HG02870 (cell line): ENCODE results near the gene ZNF384.
A peak's percentile ranks its signal among the peaks of the same experiment; 100 is the strongest.
"Not testable (repeated sequence)": the region's sequence is repeated elsewhere in the genome, so short reads cannot be mapped to it uniquely, and the experiment has no call there.

ENCODE experiments used
- ATAC-seq: cut with Tn5 transposase; IDR thresholded peaks from one replicate; pipeline ENCODE4 v1.9.1; 2021; ENCODE audit warnings: mild to moderate bottlenecking, moderate library complexity; ENCODE audit not compliant: unreplicated experiment

The ZNF384 gene

DNA sequence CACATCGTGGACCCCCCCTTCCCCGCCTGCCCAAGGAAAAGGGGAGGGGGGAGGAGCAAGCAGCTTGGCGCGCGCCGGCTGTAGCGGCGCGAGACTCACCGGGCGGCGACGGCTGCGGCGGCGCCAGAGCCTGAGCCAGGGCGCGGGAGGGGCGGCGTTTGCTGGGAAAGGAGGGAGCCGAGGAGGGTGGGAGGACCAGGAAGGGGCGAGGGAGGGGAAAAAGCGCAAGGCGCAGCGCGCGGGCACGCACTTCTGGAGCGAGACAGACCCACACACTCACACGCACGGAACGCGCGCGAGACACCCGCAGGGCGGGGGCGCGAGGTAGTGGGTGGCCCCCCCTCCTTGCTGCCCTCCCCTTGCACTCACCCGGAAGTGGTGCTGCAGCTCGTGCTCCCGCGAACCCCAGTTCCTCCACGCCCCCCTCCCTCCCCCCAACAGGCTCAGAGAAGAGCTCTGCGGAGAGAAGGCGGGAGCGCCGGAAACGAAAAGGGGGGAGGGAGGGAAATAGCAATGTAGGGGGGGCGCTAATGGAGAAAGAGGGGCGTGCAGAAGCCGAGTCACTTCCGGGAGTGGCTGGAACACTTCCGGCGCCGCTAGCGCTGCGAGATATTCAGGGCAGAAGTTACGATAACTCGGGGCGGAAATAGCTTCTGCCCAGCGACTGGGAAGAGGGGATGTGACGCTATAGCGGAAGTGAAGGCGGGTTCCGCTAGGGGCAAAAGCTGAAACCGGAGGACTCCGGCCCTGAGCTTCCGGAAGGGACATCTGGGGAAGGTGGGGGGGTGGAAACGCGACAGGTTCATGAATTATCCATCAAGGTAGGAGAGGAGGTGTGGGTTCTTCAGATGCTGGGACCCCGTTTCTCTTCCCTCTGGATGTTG, at the start of gene ZNF384:
Gene ZNF384, minus strand, starts transcription at position 377 of the 884 bp plus-strand sequence. CDS start 9,855 bp downstream, outside the sequence.
- ATAC-seq, result peak; percentile 88

DNA sequence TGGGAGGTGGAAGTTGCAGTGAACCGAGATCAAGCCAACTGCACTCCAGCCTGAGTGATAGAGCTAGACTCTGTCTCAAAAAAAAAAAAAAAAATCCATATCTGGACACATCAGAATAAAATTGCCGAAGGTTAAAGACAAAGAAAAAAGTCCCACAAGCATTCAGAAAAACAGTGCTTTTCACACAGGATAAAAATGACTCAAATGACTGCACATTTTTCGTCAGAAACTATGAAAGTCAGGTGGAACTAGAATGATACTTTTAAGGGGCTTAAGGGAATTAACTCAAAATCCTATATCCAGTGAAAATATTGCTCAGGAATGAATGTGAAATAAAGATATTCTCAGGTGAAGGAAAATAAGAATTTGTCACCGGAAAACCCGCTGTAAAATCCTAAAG, 47.6 kb upstream of the ZNF384 start:
- ATAC-seq, result no peak

DNA sequence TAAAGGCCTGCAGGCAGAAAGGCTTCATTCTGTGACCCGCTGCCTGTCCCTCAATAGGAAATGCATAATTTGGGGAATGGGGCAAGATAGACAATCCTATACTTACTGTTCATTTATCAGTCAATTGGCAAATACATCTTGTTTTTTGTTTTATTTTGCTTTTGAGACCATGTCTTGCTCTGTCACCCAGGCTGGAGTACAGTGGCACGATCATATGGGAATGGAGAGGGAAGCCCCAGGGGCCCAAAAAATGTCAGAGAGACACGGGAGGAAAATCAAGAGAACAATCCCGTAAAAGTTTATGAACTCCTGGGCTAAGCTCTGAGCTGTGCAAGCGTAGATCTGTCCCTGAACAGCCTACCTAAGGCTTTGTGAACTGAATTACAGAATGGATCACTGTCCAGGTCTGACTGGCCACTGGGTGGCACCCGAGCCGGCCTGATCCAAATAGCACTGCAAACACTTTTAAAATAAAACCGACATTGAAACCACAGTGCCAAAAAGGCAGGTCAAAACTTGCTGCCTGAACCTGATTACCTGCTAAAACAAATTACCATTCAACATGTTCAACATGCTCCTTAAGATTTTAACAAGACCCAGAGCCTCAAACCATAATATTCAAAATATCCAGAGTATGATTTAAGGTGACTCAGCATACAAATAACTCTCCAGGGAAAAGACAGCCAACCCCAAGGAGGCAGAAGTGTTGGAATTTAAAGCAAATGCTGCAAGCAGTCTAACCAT, 46.4 kb upstream of the ZNF384 start:
- no peak for ATAC-seq

DNA sequence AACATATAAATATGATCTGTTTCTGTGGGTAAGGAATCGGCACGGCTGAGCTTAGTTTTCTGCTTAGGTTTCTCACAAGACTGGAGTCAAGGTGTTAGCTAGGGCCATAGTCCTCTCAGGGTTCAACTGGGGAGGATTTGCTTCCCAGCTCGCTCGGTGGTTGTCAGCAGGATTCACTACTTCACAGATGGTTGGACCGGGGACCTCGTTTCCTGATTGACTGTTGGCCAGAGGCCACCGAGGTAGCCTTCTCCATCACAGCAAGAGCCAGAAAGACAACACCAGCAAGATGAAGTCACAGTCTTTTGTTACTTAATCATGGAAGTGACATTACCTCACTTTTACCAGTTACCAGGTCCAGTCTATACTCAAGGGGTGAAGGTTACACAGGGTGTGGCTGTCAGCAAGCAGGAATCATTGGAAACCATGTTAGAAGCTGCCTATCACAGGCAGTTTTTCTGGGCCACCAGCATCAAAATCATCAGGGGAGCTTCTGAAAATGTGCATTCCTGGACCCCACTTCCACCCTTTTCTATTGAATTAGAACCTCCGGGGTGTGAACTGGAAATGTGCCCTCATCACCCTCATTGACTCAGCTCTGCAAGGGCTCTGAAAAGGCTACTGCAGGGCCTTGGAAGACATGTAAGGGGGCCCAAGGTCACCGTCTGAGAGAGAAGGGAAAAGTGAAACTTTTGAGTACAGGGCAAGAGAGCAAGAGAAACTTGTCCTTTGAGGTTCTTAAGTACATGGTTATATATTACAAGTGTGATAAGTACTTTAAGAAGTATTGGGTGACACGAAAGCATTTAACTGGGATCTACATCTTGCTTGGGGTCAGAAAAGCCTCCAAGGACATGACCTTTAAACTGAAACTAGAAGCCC, 45.6 kb upstream of the ZNF384 start:
- ATAC-seq, result no peak

DNA sequence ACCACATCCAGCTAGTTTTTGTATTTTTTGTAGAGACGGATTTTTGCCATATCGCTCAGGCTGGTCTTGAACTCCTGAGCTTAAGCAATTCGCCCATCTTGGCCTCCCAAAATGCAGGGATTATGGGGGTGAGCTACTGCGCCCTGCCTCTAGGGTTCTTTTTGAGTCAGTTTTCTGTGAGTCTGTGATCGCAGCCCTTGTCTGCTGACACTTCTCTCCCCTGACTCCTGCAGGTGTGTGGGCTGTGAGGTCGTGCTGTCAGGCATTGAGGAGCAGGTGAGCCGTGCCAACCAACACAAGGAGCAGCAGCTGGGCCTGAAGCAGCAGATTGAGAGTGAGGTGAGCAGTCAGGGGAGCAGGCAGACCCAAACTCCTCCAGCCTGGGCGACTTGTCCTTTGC, 41.0 kb upstream of the ZNF384 start:
- no peak for ATAC-seq

DNA sequence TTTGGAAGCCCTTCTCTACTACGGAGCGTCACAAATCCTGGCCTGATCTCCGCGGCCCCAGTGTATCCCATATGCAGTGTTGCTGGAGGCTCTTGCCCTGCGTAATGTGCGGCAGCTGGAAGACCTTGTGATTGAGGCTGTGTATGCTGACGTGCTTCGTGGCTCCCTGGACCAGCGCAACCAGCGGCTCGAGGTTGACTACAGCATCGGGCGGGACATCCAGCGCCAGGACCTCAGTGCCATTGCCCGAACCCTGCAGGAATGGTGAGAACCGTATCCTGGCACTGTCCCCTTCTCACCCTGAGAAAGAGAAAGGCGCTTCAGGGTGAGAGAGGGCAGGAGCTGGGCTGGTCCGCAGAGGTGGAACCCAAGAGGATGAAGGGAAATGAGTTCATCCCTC, 40.0 kb upstream of the ZNF384 start:
- no peak for ATAC-seq

DNA sequence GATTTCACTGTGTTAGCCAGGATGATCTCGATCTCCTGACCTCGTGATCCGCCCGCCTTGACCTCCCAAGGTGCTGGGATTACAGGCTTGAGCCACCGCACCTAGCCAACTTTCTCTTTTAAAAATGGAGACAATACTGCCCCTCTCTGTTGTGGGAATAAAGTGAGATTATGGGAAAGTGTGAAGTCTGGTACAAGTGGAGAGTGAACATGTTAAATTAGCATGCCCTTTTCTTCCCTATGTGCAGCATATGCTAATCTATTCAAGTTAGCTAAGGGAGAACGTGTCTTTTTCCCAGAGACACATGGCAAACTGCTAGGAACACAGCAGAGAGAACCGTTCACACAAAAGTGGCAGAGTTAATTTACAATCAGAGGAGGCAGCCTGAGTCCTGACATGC, 36.2 kb upstream of the ZNF384 start:
- no peak for ATAC-seq

DNA sequence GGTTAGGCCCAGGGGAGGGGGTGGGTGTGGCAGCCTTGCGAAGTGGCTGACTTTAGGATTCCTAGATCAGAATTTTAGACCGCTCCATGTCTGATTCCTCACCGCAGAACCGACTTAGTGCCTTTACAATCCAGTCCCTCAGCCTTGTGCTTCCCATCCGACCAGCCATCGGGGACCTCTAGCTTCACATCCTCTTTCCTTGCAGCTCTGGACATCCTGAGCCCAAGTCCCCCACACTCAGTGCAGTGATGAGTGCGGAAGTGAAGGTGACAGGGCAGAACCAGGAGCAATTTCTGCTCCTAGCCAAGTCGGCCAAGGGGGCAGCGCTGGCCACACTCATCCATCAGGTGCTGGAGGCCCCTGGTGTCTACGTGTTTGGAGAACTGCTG, 35.2 kb upstream of the ZNF384 start:
- ATAC-seq, result peak; percentile 25

DNA sequence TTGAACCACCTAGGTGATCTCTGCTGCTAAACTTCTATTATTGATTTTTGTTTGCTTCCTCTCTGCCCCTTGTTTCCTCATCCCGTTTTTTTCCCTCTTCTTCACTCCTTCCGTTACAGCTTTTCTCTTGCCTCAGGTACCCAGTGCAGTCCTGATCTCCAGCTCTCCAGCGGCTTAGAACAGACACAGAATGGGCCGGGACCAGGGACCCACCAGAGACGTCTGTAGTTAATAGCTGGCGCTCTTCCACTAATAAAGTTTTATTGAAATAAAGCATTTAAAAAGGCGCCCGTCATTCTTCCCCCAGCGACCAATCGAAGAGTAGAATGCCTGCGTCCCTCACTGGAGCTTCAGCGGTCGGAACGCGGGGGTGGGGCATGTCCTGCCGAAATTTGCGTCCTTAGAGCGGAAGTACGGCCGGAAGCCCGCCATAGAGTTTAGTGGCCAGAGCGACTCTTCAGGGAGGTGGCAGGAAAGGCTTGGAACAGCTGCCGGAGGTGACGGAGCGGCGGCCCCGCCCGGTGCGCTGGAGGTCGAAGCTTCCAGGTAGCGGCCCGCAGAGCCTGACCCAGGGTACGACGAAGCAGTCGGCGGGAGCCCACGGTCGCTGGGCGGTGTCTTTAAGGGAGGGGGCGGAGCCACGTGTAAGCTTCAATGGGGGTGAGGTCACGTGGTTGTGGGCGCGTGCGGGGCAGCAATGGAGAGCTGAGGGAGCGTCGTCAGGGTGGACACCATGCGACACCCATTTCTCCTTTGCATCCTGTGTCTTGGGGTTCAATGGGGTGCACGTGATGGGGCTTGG, 34.6 kb upstream of the ZNF384 start, which contains the start of gene COPS7A:
Gene COPS7A, plus strand, starts transcription at position 440 of the 802 bp plus-strand sequence. CDS start 611 bp downstream, outside the sequence.
- peak; percentile 94 for ATAC-seq

DNA sequence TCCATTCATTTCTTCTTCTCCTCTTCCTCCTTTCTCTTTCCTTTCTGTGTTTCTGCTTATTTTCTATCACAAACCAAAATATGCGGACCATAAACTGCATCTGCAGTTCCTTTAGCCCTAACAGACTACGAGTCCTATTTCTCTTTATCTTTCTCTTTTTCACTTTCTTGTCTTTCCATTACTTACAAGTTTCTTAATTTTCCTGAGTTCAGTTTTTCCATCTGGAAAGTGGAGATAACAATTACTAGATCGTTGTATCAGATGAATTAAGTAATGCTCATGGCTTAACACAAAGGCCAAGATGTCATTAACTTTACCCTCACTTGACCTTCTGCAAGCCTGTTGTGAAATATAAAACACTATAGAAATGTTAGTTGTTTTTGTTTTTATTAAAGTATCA, 33.7 kb upstream of the ZNF384 start:
- ATAC-seq, result no peak

DNA sequence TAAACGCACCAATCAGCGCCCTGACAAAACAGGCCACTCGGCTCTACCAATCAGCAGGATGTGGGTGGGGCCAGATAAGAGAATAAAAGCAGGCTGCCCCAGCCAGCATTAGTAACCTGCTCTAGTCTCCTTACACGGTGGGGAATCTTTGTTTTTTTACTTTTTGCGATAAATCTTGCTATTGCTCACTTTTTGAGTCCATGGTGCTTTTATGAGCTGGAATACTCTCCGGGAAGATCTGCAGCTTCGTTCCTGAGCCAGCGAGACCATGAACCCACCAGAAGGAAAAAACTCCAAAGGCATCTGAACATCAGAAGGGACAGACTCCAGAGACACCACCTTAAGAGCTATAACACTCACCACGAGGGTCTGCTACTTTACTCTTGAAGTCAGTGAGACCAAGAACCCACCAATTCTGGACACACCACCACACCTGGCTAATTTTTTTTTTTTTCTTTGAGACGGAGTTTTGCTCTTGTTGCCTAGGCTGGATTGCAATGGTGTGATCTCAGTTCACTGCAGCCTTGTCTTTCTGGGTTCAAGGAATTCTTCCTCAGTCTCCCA, 27.8 kb upstream of the ZNF384 start:
- ATAC-seq, result no peak

DNA sequence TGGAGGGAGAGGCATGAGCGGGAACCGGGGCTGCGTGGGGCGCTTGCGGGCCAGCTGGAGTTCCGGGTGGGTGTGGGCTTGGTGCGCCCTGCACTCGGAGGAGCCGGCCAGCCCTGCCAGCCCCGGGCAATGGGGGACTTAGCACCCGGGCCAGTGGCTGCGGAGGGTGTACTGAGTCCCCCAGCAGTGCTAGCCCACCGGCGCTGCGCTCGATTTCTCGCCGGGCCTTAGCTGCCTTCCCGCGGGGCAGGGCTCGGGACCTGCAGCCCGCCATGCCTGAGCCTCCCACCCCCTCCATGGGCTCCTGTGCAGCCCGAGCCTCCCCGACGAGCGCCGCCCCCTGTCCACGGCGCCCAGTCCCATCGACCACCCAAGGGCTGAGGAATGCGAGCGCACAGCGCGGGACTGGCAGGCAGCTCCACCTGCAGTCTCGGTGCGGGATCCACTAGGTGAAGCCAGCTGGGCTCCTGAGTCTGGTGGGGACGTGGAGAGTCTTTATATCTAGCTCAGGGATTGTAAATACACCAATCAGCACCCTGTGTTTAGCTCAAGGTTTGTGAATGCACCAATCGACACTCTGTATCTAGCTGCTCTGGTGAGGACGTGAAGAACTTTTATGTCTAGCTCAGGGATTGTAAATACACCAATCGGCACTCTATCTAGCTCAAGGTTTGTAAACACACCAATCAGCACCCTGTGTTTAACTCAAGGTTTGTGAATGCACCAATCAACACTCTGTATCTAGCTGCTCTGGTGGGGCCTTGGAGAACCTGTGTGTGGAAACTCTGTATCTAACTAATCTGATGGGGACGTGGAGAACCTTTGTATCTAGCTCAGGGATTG, 27.1 kb upstream of the ZNF384 start:
- not testable (repeated sequence) for ATAC-seq

DNA sequence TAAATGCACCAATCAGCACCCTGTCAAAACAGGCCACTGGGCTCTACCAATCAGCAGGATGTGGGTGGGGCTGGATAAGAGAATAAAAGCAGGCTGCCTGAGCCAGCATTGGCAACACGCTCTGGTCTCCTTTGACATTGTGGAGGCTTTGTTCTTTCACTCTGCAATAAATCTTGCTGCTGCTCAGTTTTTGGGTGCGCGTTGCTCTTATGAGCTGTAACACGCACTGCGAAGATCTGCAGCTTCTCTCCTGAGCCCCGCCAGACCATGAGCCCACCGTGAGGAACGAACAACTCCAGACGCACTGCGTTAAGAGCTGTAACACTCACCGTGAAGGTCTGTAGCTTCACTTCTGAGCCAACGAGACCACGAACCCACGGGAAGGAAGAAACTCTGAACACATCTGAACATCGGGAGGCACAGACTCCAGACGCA, 19.8 kb upstream of the ZNF384 start:
- ATAC-seq, result no peak

DNA sequence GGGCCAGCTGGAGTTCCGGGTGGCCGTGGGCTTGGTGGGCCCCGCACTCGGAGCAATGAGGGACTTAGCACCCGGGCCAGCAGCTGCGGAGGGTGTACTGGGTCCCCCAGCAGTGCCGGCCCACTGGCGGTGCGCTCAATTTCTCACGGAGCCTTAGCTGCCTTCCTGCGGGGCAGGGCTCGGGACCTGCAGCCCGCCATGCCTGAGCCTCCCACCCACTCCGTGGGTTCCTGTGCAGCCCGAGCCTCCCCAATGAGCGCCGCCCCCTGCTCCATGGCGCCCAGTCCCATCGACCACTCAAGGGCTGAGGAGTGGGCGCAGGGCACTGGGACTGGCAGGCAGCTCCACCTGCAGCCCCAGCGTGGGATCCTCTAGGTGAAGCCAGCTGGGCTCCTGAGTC, 19.2 kb upstream of the ZNF384 start:
- ATAC-seq, result not testable (repeated sequence)

DNA sequence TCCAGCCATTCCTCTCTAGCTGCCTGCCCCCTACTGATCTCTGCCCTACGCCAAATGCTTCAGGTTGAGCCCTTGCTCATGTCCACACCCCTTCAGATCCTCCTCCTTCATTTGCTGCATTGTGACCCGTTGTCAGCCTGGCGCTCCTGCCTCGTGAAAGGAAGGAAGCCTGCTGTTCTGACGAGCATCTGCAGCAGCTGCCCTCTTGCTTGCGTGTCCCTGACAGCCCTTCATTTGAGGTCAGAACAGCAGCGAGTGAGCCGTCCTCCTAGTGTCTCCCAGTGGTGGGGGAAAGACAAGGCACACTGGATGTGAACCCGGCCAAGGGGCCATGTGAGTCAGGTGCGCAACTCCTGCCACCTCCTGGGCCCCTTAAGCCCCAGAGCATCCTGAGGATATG, 14.5 kb upstream of the ZNF384 start:
- ATAC-seq, result no peak

DNA sequence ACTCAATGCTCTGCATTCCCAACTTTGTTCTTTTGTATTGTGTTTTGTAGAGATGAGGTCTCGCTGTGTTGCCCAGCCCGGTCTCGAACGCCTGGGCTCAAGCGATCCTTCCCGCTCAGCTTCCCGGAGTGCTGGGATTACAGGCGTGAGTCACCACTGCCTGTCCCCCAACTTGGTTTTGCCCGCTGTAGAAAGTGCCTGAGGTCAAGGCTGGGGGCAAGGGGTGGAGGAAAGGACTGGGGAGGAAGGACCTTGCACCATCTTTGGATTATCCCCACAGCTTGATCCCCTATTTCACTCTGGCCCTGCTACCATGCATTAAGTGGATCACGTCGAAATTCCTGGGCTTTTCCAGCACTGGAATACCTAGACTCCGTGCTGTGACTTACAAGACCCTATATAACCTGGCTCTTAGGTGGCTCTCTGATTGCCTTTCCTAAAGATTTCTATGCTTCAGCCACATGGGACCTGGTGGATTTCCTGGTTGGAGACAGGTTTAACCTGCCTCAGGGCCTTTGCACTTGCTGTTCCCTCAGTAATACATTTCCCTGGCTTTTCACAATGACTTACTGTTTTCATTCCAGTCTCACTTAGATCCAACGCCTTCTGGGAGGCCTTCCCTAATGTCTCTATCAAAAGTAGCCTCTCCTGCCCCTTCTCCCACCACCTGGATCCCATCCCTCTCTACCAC, 12.0 kb upstream of the ZNF384 start:
- no peak for ATAC-seq

DNA sequence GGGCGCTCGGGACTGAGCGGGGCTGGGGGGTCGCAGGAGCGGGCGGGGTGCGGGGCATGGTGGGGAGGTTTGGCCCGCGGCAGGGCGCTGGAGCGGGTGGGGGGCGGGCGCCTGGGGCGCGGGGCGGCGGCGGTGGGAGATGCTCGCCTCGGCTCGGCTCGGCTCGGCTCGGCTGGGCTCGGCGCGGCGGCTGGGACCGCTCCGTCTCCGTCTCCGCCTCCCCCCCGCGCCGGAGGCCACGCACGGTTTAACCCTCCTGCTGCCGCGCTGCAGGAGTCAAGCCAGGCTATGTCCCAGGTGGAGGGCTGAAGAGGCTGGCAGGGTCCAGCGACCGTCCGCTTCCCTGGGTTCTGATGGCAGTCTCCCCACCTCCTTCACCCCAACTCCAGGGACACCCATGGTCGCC, 11.5 kb upstream of the ZNF384 start, which contains the start of gene PIANP:
Gene PIANP, minus strand, starts transcription at position 170 of the 406 bp plus-strand sequence. CDS start 2,754 bp downstream, outside the sequence.
- no peak for ATAC-seq

DNA sequence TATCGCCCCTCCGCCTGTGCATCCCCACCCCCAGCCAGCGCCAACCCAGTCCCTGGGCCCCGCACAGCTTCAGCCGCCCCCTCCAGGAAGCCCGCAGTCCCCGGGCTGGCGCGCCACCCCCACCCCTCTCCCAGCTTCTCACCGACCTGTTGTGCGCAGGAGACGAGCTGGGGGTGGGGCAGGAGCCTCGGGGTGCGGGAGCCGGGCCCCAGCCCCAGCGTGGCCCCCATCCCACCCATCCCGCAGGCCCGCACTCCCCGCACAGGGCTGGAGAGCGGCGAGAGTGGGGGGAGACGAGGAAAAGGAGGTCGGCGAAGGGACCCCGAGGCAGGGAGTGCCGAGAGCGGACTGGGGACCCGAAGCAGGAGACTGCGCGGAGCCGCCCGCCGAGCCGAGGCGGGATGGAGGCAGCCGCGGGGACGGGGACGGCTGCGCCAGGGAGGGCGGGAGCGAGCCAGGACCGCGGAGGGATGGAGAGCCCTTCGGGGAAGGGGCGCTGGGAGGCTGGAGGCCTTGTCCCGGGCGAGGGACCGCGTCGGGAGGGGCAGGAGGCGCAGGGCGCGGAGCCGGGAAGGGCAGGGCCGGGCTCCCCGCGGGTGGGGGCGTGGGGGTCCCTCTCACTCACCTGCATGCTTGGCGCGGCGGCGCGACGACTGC, 10.9 kb upstream of the ZNF384 start:
- no peak for ATAC-seq
